CMK (cell line): Measurements from ENCODE around the gene TMC2.

ENCODE experiments used
- DNase-seq: peaks from one replicate; pipeline ENCODE4 v3.0.0-alpha.2; 2010; ENCODE audit warnings: low read depth

TMC2 gene

GRCh38 chr20:2578475-2579192 lies 42.3 kb downstream of the TMC2 start:
- DNase-seq, result peak; percentile 46

GRCh38 chr20:2585811-2586210 lies 49.4 kb downstream of the TMC2 start:
- no peak for DNase-seq

DNA sequence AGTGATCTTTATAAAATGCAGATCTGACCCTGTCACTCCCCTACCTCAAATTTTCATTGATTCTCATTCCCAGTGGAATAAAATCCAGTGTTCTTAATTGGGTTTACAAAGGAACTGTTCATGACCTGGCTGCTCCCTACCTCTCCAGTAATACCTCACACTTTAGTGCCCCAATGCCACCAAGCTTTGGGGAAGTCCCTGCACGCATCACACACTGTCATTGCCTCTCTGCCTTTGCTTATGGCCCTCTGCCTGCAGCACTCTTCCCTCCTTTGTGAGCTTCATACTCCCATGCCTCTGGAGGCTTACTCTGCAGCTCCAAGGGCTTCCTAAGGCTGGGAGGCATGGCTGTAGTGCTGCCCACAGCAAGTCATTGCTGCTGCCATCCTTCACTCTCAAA lies 57.4 kb downstream of the TMC2 start:
- no peak for DNase-seq

DNA sequence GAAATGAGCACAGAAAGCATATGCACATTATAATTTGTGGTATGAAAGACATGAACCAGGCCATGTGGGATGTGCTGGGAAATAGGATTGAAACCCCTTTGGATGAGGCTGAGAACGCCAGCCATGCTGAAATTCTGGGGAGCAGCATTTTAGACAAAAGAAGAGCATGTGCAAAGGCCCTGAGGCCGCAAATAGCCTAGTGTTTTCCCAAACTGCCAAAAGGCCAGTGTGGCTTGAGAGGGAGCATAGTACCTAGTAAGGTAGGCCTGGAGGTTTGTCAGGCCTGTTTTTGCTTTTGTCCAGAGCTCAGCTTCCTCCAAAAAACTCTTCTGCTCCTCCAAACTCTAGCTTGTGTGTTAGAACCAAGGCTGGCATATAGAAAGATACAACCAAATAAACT lies 58.7 kb downstream of the TMC2 start:
- no peak for DNase-seq

GRCh38 chr20:2596673-2597279 lies 60.4 kb downstream of the TMC2 start:
- DNase-seq, result no peak

DNA sequence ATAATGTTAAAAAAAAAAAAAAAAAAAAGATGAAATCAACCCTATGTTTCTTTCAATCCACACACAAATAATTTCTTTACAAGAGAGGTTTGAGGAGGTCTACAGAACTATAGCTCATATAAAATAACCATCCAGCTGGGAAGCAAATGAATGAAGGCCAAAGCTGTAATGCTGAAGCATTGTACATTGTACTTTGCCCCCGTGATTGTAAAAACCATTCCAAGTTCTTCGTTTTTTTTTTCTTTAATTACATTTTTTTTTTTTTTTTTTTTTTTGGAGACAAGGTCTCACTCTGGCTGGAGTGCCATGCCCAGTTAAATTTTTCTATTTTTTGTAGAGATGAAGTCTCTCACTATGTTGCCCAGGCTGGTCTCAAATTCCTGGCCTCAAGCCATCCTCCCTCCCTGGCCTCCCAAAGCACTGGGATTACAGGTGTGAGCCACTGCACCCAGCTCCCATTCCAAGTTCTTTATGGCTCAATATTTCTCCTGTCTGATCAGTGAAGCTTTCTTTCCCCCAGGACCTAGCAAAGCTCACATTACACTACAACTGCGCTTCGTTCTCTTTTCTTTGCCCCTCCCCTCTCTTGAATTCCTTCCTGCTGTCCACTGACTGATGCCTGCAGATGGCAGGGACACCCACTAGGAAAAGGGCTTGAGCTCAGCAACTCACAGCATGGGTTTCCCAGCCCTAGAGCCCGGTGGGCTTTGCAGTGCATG lies 63.1 kb downstream of the TMC2 start:
- no peak for DNase-seq

DNA sequence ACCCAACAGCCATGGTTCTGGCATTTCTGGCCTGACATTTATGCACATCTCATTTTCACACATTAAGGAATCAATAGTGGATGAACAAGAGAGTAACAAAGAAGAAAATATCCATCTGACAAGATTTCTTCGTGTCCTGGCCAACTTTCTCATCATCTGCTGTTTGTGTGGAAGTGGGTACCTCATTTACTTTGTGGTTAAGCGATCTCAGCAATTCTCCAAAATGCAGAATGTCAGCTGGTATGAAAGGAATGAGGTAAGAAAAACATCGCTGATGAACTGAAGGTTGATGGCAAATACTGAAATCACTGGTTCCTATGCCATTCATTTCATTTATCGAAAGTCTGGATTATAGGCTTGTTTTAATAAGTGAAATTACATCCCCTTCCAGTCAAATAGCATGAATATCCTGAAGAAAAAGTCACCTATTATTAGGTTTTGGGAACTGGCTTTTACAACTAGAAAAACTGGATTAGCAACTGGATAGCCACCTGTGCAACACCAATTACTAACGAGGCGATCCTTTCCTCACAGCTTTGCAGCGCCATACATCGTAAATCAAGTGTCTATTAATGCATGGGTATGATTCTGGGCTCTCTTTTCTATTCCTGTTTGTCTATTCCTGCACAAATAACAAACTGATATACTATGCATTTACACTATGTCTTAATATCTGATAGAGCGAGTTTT lies 65.8 kb downstream of the TMC2 start:
- no peak for DNase-seq

DNA sequence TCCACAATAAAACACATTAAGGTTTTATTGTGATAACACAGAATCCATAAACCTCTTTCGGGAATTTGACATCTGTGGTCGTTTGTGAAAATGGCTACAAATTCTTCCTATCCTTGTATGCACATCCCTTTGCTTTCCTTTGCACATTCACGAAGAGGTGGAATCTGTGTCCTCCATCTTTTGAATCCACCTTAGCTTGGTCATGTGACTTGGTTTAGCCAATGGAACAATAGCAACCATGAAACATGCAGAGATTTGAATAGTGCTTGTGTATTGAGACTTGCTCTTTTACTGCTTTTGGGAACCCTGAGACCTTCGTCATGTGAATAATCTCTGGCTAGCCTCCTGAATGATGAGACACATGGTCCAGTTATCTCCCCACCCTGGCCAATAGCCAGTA lies 66.4 kb downstream of the TMC2 start:
- no peak for DNase-seq

DNA sequence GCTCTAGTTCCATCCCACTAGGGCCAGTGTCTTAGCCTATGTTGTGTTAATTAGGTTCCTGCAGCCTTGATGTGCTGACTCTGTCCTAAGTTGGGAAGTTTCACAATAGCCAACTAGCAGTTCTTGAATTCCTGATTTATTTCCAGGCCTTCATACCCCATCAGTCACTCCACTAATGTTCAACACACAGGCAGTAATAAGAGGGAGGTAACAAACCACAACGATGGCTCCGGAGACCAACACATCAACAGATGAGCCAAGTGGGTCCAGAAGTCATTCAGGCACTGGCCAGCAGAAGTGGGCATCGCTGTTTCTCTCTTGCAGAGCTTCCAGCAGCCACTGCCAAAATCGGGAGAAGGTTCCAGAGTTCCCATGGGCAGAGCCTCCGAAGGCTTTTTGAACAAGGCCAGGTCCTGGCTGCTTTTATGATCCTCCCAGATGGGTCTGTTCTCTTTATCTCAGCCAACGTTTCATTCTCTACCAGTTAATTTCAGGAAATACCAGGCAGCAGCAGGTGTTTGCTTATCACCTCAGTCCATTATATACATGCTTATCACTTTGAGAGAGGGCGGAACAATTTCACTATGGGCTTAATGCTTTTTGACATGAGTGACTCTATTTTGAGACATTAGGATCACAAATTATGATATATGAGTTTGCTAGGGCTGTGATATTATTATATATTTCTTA lies 67.6 kb downstream of the TMC2 start:
- no peak for DNase-seq

DNA sequence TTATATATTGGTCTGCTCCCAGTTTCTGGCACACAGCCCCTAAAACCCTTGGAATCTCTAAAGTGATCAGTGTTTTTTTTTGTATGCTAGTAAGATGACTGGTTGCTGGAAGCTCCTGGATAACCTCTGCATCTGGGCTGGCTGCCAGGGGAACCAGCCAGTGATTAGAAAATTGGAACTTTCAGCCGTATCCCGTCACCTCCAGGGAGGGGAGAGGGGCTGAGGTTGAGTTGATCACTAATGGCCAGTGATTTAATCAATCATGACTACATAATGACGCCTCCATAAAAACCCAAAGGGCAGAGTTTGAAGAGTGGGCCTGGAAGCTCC lies 68.1 kb downstream of the TMC2 start:
- no peak for DNase-seq

GRCh38 chr20:2606507-2607006 lies 70.2 kb downstream of the TMC2 start:
- DNase-seq, result no peak

DNA sequence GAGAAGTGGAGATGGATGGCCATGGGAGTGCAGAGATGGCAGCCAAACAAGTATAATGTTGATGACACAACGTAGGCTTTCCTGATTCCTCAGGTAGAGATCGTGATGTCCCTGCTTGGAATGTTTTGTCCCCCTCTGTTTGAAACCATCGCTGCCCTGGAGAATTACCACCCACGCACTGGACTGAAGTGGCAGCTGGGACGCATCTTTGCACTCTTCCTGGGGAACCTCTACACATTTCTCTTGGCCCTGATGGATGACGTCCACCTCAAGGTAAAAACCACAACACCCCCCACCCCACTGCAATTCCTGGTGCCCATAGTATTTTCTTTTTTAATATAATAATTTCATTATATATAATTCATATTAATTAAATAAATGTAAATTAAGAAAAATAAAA lies 74.0 kb downstream of the TMC2 start:
- DNase-seq, result no peak

DNA sequence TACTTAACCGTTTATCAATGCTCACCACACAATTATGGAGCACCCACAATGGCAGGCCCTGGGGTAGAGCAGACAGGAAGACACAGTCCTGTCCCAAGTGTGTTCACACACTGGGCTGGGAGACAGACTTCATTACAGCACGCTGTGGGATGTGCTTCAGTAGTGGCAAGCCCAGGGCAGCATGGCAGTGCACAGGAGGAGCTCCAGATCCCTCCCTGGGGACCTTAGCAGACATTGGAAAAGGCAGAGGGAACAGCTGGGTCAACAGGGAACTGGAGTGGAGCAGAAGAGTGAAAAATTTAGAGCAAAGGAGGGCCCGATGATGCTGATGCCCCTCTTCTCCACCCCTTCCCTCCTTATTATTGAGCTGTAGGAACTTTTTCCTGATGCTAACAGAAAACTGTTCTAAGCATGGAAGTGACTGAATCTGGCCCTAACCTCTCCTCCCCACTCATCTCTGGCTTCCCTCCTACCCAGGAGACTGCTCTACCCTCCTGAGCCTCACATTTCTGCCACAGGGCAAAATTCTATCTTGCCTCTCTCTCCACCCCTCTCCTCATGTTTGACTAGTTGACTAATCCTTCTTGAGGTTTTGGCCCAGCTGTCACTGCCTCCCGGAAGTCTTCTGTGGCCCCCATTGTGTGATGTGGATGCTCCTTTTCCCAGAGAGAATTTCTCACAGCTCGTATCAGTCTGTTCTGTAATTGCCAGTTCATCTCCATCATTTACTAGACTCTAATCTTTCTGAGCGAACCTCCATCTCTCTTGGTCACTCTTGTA lies 74.8 kb downstream of the TMC2 start:
- DNase-seq, result no peak

- no peak for DNase-seq
Measured at GRCh38 chr20:2612073-2612472, 75.7 kb downstream of the TMC2 start.

GRCh38 chr20:2616634-2617033 lies 80.3 kb downstream of the TMC2 start:
- no peak for DNase-seq

- no peak for DNase-seq
Measured at GRCh38 chr20:2617099-2617714, 80.8 kb downstream of the TMC2 start.

- DNase-seq, result no peak
Measured at GRCh38 chr20:2618815-2619214, 82.4 kb downstream of the TMC2 start.

DNA sequence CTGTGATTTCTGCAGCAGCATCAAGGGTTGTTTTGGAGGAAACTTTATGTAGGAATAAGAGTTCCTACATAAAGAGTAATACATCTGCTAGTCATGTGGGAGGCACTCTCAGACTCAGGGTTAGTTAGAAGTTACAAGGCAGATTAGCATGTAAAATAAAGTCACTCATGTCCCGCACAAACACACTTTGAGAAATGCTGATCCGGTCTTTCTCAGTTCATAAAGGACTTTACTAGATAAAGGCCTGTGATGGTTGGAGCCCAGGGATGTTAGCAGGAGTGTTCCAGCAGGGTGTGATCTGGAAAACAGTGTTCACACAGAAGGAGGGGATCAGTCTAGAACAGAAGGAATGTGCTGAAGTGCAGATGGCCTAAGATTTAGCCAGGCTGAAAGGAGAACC lies 83.0 kb downstream of the TMC2 start:
- DNase-seq, result no peak

DNA sequence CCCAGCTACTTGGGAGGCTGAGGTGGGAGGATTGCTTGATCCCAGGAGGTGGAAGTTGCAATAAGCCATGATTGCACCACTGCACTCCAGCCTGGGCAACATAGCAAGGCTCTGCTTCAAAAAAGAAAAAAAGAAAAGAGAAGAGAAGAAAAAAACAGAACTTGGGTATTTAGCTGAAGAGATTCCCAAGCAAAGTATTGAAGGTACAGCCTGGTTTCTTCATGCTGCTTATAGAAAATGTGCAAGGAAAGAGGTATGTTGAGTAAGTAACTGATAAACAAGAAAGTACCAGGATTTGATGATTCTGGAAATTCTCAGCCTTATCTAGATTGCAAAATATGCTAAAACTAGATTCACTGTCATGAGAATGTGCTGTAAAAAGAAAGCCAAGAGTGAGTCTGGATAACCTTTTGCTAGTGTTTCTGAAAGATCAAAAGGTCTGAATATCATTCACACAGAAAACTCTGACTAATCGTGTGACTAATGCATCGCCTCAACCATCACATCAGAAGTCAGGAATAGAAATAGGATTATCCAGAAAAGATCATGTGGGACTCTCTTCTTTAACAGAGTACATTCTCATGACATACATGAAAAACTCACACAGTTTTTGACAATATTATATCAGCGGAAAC lies 83.7 kb downstream of the TMC2 start:
- no peak for DNase-seq

GRCh38 chr20:2624190-2624589 lies 87.8 kb downstream of the TMC2 start:
- no peak for DNase-seq
